ENCODE results near the gene TRIB2.

DNA sequence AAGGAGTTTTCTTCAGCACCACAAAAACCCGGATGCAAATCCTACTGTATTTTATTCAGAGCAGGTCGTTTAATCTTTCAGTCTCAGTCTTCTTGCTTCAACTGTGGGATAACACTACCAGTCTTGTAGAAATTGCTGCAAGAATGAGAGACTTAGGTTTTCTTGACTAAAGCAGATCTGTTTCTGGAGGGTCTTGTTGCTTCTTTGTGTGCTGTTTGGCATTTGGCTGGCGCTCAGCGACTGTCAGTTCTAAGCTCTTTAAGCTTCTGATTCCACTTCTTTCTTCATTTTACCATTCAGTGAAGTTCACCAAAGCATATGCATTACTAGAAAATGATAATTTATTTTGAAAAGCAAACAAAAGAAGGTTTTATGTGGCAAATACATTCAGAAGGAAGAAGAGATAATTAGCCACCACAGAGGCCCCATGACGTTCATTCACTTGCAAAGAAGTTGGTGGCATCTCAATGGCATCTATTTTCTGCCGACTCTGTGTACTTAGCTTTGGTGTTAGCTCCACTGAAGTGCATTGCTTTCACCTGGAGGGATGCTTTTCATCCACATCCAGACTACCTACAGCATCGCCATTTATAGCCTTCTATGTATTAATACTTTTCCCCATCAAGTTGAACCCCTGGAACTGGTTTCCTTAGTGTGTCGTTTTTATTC, 53.7 kb downstream of the TRIB2 start:
- TF ChIP-seq CTCF (IDR thresholded peaks at IDR 0.05) = no peak
- no peak for TF ChIP-seq EP300 (IDR thresholded peaks at IDR 0.05)
